GM19467 (cell line): ENCODE measurements around the gene HSD17B8.

ENCODE experiments used
- ATAC-seq: cut with Tn5 transposase; IDR thresholded peaks from one replicate; pipeline ENCODE4 v1.9.1; 2021; ENCODE audit warnings: mild to moderate bottlenecking, moderate library complexity; ENCODE audit not compliant: unreplicated experiment

HSD17B8 gene

GRCh38 chr6:33204415-33205190 is at the start of gene HSD17B8:
HSD17B8 (plus strand) TSS chr6:33204655; CDS start chr6:33204669, 14 bp downstream.
- peak; percentile 40 for ATAC-seq

- ATAC-seq = no peak
Observed at GRCh38 chr6:33156561-33156960, 47.9 kb upstream of the HSD17B8 start.

- ATAC-seq = no peak
Observed at GRCh38 chr6:33156964-33157363, 47.5 kb upstream of the HSD17B8 start.

GRCh38 chr6:33160096-33160495 is 44.4 kb upstream of the HSD17B8 start:
- no peak for ATAC-seq

GRCh38 chr6:33160728-33161344 is 43.6 kb upstream of the HSD17B8 start:
- no peak for ATAC-seq

GRCh38 chr6:33161354-33162331 is 42.8 kb upstream of the HSD17B8 start:
- ATAC-seq = peak; percentile 60

GRCh38 chr6:33163540-33163939 is 40.9 kb upstream of the HSD17B8 start:
- no peak for ATAC-seq

- ATAC-seq = no peak
Observed at GRCh38 chr6:33164176-33164575, 40.3 kb upstream of the HSD17B8 start.

- ATAC-seq = no peak
Observed at GRCh38 chr6:33164665-33165373, 39.6 kb upstream of the HSD17B8 start.

GRCh38 chr6:33165581-33166258 is 38.7 kb upstream of the HSD17B8 start:
- ATAC-seq = no peak

- ATAC-seq = no peak
Observed at GRCh38 chr6:33166363-33166762, 38.1 kb upstream of the HSD17B8 start.

GRCh38 chr6:33166811-33167210 is 37.6 kb upstream of the HSD17B8 start:
- no peak for ATAC-seq

GRCh38 chr6:33167374-33168283 is 36.8 kb upstream of the HSD17B8 start:
- no peak for ATAC-seq

GRCh38 chr6:33168284-33168601 is 36.2 kb upstream of the HSD17B8 start:
- no peak for ATAC-seq

GRCh38 chr6:33168639-33169038 is 35.8 kb upstream of the HSD17B8 start:
- no peak for ATAC-seq

- no peak for ATAC-seq
Observed at GRCh38 chr6:33169291-33170175, 34.9 kb upstream of the HSD17B8 start.

GRCh38 chr6:33170176-33171015 is 34.1 kb upstream of the HSD17B8 start:
- ATAC-seq = no peak
